Fibroblast of pulmonary artery (primary cell): ENCODE results near the gene LDLRAD4.
"Not testable (repeated sequence)": the region's sequence is repeated elsewhere in the genome, so short reads cannot be mapped to it uniquely, and the experiment has no call there.

Experiments
- DNase-seq: peaks from one replicate; pipeline ENCODE4 v3.0.0-alpha.2; 2010; ENCODE audit warnings: low read depth
- H3K4me3 ChIP-seq: replicated peaks from 2 replicates; pipeline ENCODE4 v1.5.1; 2011; ENCODE audit warnings: low read depth, mild to moderate bottlenecking, control low read depth, low read length, moderate library complexity
- CTCF ChIP-seq: IDR thresholded peaks from 2 replicates; pipeline ENCODE4 v1.5.1; 2011; ENCODE audit warnings: mild to moderate bottlenecking, control low read depth, low read length, inconsistent platforms; ENCODE audit errors: missing control alignments

Gene LDLRAD4

GRCh38 chr18:13684546-13684945, 466.0 kb downstream of the LDLRAD4 start:
- no peak for TF ChIP-seq CTCF
- no peak overlapping the region for H3K4me3 ChIP-seq
- DNase-seq = no peak

GRCh38 chr18:13688191-13689136, 469.9 kb downstream of the LDLRAD4 start:
- no peak for TF ChIP-seq CTCF
- no peak overlapping the region for H3K4me3 ChIP-seq
- no peak for DNase-seq

DNA sequence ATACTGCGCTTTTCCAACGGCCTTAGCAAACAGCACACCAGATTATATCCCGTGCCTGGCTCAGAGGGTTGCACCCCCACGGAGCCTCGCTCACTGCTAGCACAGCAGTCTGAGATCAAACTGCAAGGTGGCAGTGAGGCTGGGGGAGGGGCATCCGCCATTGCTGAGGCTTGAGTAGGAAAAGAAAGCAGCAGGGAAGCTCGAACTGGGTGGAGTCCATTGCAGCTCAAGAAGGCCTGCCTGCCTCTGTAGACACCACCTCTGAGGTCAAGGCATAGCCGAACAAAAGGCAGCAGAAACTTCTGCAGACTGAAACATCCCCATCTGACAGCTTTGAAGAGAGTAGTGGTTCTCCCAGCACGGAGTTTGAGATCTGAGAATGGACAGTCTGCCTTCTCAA, 471.5 kb downstream of the LDLRAD4 start:
- DNase-seq, H3K4me3 ChIP-seq: not testable (repeated sequence)

DNA sequence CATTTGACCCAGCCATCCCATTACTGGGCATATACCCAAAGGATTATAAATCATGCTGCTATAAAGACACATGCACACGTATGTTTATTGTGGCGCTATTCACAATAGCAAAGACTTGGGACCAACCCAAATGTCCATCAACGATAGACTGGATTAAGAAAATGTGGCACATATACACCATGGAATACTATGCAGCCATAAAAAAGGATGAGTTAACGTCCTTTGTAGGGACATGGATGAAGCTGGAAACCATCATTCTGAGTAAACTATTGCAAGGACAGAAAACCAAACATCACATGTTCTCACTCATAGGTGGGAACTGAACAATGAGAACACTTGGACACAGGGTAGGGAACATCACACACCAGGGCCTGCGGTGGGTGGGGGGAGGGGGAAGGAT, 476.8 kb downstream of the LDLRAD4 start:
- not testable (repeated sequence) for H3K4me3 ChIP-seq, DNase-seq

GRCh38 chr18:13696961-13697360, 478.4 kb downstream of the LDLRAD4 start:
- peak; percentile 20 for DNase-seq
- TF ChIP-seq CTCF = no peak

DNA sequence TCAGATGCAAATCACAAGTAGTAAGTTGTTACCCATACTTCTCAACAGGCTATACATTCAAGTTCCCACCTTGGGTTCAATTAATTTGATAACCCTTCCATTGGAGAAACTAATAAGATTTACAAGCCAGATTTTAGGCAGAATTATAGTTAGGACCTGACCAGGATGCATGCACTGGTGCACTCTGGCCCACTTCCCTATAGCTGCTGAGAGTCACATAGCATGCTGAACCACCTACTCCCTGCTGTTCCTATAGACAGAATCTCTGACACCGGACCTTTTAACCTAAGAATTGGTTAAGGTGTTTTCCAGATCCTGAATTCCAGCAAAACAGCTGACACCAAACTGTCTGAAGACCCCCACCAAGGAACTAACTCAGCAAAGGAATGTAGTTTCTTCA, 481.6 kb downstream of the LDLRAD4 start:
- no peak for DNase-seq
- H3K4me3 ChIP-seq = no peak overlapping the region
- no peak for TF ChIP-seq CTCF

More at GRCh38 chr18:13696961-13697360, 478.4 kb downstream of the LDLRAD4 start:
- H3K4me3 ChIP-seq = no peak overlapping the region
